NB4 (cell line): Measurements from ENCODE around the gene SLC12A2.

Source experiments
- CTCF ChIP-seq: IDR thresholded peaks from one replicate; pipeline ENCODE4 v1.5.1; 2012; ENCODE audit warnings: low read depth, low read length
- MAX ChIP-seq: IDR thresholded peaks from 2 replicates; pipeline ENCODE4 v1.6.1; 2011; ENCODE audit warnings: low read depth, low read length
- MYC ChIP-seq: IDR thresholded peaks from 2 replicates; pipeline ENCODE4 v1.6.1; 2011; ENCODE audit warnings: low read depth, low read length
- POLR2A ChIP-seq: IDR thresholded peaks from 2 replicates; pipeline ENCODE4 v1.6.1; 2011; ENCODE audit warnings: mild to moderate bottlenecking; ENCODE audit not compliant: insufficient read length; ENCODE audit errors: extremely low read depth

- TF ChIP-seq CTCF (no peak), MAX (no peak), POLR2A (no peak), MYC (no peak)
Measured at GRCh38 chr5:128156521-128156920, 73.0 kb downstream of the SLC12A2 start.
